HFF-Myc (cell line): Measurements from ENCODE around the gene MAPK8IP3.

ENCODE experiments used
- DNase-seq: peaks from one replicate; pipeline ENCODE4 v3.0.0-alpha.2; 2011; ENCODE audit warnings: low read depth; ENCODE audit errors: extremely low read depth
- H3K4me3 ChIP-seq: replicated peaks from 2 replicates; pipeline ENCODE4 v1.5.1; 2011; ENCODE audit warnings: low read depth, mild to moderate bottlenecking, control low read depth, low read length
- TF ChIP-seq, protein P1 (sequence below): IDR thresholded peaks from 2 replicates; pipeline ENCODE4 v1.5.1; 2012; ENCODE audit warnings: mild to moderate bottlenecking, low read depth, low read length, control low read depth; ENCODE audit errors: missing control alignments

MAPK8IP3 gene

DNA sequence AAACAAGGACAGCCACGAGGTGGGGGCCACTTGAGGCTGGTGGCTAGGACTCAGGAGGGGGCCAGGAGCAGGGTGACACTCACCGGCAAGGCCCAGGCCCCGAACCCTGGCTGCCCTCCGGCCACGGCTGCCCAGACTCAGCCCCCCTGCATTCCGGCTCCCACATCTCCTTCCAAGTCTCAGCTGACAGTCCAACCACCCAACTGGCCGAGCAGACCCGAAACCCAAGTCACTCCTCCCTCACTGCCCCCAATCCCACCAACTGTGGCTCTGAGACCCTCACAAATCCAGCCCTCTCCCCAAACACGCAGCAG, 111.2 kb downstream of the MAPK8IP3 start:
- DNase-seq, result no peak
- H3K4me3 ChIP-seq, result no peak overlapping the region
- TF ChIP-seq, protein P1, sequence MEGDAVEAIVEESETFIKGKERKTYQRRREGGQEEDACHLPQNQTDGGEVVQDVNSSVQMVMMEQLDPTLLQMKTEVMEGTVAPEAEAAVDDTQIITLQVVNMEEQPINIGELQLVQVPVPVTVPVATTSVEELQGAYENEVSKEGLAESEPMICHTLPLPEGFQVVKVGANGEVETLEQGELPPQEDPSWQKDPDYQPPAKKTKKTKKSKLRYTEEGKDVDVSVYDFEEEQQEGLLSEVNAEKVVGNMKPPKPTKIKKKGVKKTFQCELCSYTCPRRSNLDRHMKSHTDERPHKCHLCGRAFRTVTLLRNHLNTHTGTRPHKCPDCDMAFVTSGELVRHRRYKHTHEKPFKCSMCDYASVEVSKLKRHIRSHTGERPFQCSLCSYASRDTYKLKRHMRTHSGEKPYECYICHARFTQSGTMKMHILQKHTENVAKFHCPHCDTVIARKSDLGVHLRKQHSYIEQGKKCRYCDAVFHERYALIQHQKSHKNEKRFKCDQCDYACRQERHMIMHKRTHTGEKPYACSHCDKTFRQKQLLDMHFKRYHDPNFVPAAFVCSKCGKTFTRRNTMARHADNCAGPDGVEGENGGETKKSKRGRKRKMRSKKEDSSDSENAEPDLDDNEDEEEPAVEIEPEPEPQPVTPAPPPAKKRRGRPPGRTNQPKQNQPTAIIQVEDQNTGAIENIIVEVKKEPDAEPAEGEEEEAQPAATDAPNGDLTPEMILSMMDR, result no peak

DNA sequence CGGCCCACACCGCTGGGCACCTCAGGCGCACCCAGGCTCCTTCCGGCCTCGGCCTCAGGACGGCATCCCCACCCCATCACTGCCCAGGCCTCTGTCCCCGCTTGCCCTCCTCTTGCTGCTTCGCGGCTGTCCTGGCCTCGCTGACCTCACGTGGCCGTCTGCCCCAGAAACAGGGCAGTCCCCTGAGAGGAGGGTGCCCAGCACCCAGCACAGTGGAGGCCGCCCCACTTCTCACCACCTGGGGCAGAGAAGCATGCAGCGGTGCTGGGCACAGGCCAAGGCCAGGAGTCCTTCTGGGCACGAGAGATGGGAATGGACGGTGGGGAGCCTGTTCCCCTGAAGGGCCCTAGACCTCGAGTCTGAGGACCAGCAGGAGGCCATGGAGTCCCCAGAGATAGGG, 111.7 kb downstream of the MAPK8IP3 start:
- no peak for DNase-seq
- H3K4me3 ChIP-seq, result no peak overlapping the region
- TF ChIP-seq, protein P1, result no peak

DNA sequence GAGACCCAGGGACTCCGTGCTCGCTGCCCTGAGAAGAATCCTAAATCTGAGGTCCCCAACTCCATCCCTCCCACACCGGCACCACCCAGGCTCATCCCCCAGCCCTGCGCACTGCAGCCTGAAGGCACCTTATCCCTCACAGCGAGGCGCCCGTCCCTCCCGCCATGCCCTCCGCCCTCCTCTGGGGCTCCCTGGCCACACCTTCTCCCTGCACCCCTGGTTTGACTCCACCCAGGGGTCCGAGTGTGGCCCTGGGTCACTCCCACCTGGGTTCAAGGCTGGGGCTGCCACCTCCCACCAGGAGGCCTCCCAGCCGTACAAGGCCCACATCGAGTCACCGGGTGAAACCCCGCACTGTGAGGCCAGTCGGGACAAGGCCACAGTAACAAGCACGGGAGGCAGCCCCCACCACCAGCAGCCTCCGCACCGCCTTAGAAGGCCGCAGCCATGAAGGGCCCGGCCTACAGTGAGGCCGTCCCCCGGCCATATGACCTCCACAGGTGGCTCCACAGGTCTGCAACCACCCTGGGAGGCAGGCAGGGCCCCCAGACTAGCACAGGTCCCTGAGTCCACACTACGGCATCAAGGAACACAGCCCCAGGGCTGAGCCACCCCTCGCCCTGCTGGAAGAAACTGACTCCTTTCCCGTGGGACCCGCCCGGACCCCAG, 112.3 kb downstream of the MAPK8IP3 start:
- DNase-seq, result no peak
- TF ChIP-seq, protein P1, result no peak
- H3K4me3 ChIP-seq, result no peak overlapping the region

DNA sequence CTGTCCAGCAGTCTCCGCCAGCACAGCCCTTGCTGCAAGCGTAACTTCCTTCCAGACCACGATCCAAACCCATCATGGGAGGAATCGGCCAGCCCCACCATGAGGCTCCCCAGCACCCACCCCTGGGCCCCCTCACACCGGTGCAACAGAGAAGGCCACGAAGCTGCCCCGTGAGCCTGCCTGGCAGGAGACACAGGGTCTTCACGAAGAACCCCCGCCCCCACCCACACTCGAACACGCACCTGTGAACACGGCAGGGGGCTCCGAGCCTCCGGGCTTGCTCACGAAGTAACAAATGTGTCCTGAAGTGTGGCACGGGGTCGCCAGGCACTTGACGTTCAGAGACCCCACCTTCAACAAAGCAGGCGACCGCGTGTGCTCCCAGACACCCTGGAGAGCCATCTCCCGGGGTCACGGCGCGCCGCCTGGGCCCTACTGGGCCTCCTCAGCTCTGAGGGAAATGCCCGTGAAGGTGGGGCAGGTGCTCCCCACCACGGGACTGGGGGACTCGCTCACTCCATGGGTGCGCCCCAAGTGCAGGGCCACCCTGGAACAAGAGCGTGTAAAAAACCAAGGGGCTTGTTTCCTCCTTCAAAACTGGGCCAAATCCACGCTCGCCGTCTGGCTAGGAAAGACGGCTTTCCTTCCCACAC, 113.0 kb downstream of the MAPK8IP3 start:
- no peak for DNase-seq
- TF ChIP-seq, protein P1, result no peak
- no peak overlapping the region for H3K4me3 ChIP-seq

DNA sequence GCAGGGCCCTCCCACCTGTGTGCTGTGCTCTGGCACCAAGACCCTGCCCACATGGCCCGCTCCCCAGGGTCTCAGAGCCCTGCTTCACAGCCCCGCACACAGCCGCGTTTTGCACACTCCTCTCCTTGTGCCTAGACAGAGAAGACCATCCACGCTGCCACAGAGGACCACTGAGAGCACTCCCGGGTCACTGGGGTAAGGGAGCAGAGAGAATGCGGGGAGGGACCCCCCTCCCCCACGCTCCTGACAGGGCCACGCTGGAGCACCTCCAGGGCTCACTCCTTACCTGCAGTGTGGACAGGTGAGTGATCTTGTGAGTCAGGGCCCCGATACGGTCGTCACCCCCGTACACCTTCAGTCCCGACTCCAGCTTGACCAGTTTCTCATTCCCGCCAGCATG, 113.6 kb downstream of the MAPK8IP3 start:
- no peak for DNase-seq
- no peak overlapping the region for H3K4me3 ChIP-seq
- TF ChIP-seq, protein P1, result no peak
